Measurements from ENCODE around the gene ARAP3. TPM values are rescaled to one million over a fixed set of nuclear protein-coding genes. Genes with fewer than 3 reads are reported as not detected.

The ARAP3 gene
- total and polyA plus RNA-seq, 2 donors (not counting 1 experiment from before 2014, with no cell fraction given), result 0.34 to 3.7 TPM

DNA sequence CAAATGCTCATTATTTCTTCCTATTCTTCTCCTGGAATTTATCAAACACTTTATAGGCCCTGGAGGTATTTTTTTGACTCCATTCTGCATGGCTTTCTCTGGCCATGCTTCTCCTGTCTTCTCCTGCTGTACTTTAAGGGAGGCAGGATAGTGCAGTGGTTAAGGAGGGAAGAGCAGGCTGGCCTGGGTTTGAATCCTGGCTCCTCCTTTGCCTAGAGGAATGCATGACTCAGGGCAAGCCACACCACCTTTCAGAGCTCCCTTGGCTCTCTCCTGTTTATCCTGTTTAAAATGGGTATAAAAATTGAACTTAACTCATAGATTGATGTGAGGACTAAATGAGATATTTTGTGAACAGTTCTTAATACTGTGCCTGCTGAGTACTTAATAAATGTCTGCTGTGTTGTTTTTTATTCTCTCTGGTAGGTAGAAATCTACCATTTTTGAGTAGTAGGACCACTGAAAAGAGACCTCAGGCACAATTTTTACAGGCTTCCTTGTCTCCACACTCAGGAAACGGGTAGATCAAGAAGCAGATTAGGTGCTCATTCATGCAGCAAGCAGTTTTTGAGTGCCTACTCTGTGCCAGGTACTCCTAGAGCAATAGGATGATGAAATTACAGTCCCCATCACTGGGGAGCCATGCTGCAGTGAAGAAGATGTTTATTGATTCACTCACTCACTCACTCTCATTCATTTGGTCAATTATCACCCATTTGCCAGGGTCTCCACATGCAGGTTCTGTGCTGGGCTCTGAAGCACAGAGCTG lies 32.7 kb upstream of the ARAP3 start:
- intact Hi-C loops (cut with micrococcal nuclease), result no loop called here
- CTCF ChIA-PET, result no interaction called here
- Mint-ChIP-seq H3K4me1 (no peaks in the 10 kb centered on the region), H3K4me3 (no peak overlapping the region), H3K27me3 (peaks cover 33% of the 10 kb centered on the region), H3K27ac (no peak overlapping the region), H3K9me3 (ENCODE audit: insufficient read depth) (no peaks in the 10 kb centered on the region)
- Histone ChIP-seq H3K27me3 (replicated peaks in 1 of 4; ENCODE audit: control extremely low read depth in 1 of 4, control insufficient read depth in 3 of 4, insufficient read depth in 4 of 4, low read length in 3 of 4) (peaks cover 0 to 18% (median 0%) of the 10 kb centered on the region in 4 experiments), H2AFZ (ENCODE audit: insufficient read depth, low read depth, low read length, poor library complexity, severe bottlenecking) (no peak overlapping the region), H4K20me1 (ENCODE audit: control insufficient read depth, insufficient read depth, low read length, poor library complexity, severe bottlenecking) (no peaks in the 10 kb centered on the region), H3K79me2 (ENCODE audit: control insufficient read depth, insufficient read depth, low read length) (no peaks in the 10 kb centered on the region), H3K27ac (ENCODE audit: low read length in 2 of 2) (no peak overlapping the region), H3K36me3 (replicated peaks in 1 of 2; ENCODE audit: control extremely low read depth in 1 of 2, control insufficient read depth in 1 of 2, extremely low read depth in 1 of 2, insufficient read depth in 2 of 2, low read length in 1 of 2) (no peaks in the 10 kb centered on the region), H3K4me2 (replicated peaks; ENCODE audit: low read depth, low read length, poor library complexity, severe bottlenecking) (no peak overlapping the region), H3K9me3 (ENCODE audit: control extremely low read depth in 1 of 3, control insufficient read depth in 2 of 3, insufficient read depth in 1 of 3, low read length in 2 of 3) (no peaks in the 10 kb centered on the region), H3K4me3 (ENCODE audit: control extremely low read depth in 1 of 5, extremely low read depth in 1 of 5, insufficient read depth in 1 of 5, low read depth in 2 of 5, low read length in 4 of 5) (no peak overlapping the region), H3K9ac (ENCODE audit: low read length) (no peak overlapping the region), H3K4me1 (ENCODE audit: control insufficient read depth in 2 of 2, insufficient read depth in 2 of 2, low read length in 2 of 2) (no peaks in the 10 kb centered on the region)
- POLR2A ChIA-PET, result no interaction called here
- 71% methylated on average over 1 of the region's 1 CpG for WGBS (ENCODE audit: insufficient coverage)
- DNase-seq, result no peak
- TF ChIP-seq, protein P1, sequence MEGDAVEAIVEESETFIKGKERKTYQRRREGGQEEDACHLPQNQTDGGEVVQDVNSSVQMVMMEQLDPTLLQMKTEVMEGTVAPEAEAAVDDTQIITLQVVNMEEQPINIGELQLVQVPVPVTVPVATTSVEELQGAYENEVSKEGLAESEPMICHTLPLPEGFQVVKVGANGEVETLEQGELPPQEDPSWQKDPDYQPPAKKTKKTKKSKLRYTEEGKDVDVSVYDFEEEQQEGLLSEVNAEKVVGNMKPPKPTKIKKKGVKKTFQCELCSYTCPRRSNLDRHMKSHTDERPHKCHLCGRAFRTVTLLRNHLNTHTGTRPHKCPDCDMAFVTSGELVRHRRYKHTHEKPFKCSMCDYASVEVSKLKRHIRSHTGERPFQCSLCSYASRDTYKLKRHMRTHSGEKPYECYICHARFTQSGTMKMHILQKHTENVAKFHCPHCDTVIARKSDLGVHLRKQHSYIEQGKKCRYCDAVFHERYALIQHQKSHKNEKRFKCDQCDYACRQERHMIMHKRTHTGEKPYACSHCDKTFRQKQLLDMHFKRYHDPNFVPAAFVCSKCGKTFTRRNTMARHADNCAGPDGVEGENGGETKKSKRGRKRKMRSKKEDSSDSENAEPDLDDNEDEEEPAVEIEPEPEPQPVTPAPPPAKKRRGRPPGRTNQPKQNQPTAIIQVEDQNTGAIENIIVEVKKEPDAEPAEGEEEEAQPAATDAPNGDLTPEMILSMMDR (IDR thresholded peaks at IDR 0.05), result no peak
- TF ChIP-seq EZH2 (IDR thresholded peaks at IDR 0.05; ENCODE audit: borderline replicate concordance, insufficient read depth, low read depth, low read length, poor library complexity, severe bottlenecking), result no peak
- no peak for ATAC-seq (ENCODE audit: low read depth)

DNA sequence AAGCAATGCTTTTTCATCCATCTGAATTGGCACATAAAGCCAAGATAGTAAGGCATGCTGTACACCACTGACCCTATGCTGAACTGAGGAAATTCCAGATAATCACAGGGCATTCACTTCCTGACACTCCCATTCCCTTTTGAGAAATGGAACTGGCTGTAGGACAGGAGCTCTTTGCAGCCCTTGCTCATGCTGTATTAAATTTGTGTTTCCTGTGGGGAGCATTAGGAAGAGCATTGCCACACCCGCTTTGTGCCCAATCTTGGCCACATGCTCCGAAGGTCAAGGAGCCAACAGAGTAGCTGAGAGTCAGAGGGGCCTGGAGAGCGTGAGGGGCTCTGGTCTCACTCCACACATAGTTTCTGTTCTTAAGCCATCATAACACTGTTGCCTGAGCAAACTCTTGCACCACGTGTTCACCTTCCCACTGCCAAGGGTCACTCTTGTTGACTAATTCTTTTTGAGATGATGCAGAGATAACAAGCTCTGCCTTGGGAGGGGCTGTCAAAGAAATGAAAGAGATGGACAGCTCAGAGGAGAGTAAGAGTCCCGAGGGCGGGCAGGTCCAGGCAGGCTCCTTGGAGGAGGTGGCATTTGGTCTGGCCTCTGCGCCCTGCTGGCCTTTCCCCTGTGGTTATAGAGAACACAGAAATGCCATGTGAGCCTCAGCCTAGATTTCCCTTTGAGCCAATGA lies 31.7 kb upstream of the ARAP3 start:
- no peak for ATAC-seq (ENCODE audit: low read depth)
- no peaks in the 10 kb centered on the region for H3K9me3 Mint-ChIP-seq (ENCODE audit: insufficient read depth)
- no peak overlapping the region for H3K4me2 ChIP-seq (replicated peaks; ENCODE audit: low read depth, low read length, poor library complexity, severe bottlenecking)

More for the DNA sequence above, 31.7 kb upstream of the ARAP3 start:
- Histone ChIP-seq H3K79me2 (ENCODE audit: control insufficient read depth, insufficient read depth, low read length) (no peaks in the 10 kb centered on the region), H3K27me3 (replicated peaks in 1 of 4; ENCODE audit: control extremely low read depth in 1 of 4, control insufficient read depth in 3 of 4, insufficient read depth in 4 of 4, low read length in 3 of 4) (peaks cover 0 to 18% (median 1%) of the 10 kb centered on the region in 4 experiments), H3K9me3 (ENCODE audit: control extremely low read depth in 1 of 3, control insufficient read depth in 2 of 3, insufficient read depth in 1 of 3, low read length in 2 of 3) (no peaks in the 10 kb centered on the region), H2AFZ (ENCODE audit: insufficient read depth, low read depth, low read length, poor library complexity, severe bottlenecking) (no peak overlapping the region), H3K27ac (ENCODE audit: low read length in 2 of 2) (no peak overlapping the region), H3K4me3 (ENCODE audit: control extremely low read depth in 1 of 5, extremely low read depth in 1 of 5, insufficient read depth in 1 of 5, low read depth in 2 of 5, low read length in 4 of 5) (no peak overlapping the region), H3K36me3 (replicated peaks in 1 of 2; ENCODE audit: control extremely low read depth in 1 of 2, control insufficient read depth in 1 of 2, extremely low read depth in 1 of 2, insufficient read depth in 2 of 2, low read length in 1 of 2) (no peaks in the 10 kb centered on the region), H4K20me1 (ENCODE audit: control insufficient read depth, insufficient read depth, low read length, poor library complexity, severe bottlenecking) (no peaks in the 10 kb centered on the region), H3K4me1 (ENCODE audit: control insufficient read depth in 2 of 2, insufficient read depth in 2 of 2, low read length in 2 of 2) (no peaks in the 10 kb centered on the region), H3K9ac (ENCODE audit: low read length) (no peak overlapping the region)
- ChIA-PET CTCF (interaction anchor here (0.6 to 1.9 kb wide), 3 partner anchors 166 to 516 kb away, joined by 3 to 5 read pairs (median 3); no protein-coding TSS in a partner anchor), POLR2A (no interaction called here)
- Mint-ChIP-seq H3K4me3 (no peak overlapping the region), H3K4me1 (no peaks in the 10 kb centered on the region), H3K27ac (no peak overlapping the region), H3K27me3 (peaks cover 37% of the 10 kb centered on the region)
- no peak for TF ChIP-seq EZH2 (IDR thresholded peaks at IDR 0.05; ENCODE audit: borderline replicate concordance, insufficient read depth, low read depth, low read length, poor library complexity, severe bottlenecking)
- TF ChIP-seq, protein P1 (IDR thresholded peaks at IDR 0.05), result no peak
- no peak for DNase-seq
- WGBS (ENCODE audit: insufficient coverage), result 100% methylated on average over 5 of the region's 7 CpGs
- intact Hi-C loops (cut with micrococcal nuclease), result no loop called here

Measured in B cell (primary cell).